Heart right ventricle (tissue), 16 donors: ENCODE data around the gene ADAM12. TPM values are rescaled to one million over a fixed set of nuclear protein-coding genes. Genes with fewer than 3 reads are reported as not detected.
A peak's percentile ranks its signal among the peaks of the same experiment; 100 is the strongest.
"Not testable (repeated sequence)": the region's sequence is repeated elsewhere in the genome, so short reads cannot be mapped to it uniquely, and the experiment has no call there.

ENCODE experiments used
- ATAC-seq, 8 donors: fragments of 200-7000 bp; cut with Tn5 transposase; one replicate each; pipeline ENCODE4 v1.9.1; 2020; ENCODE audit warnings: mild to moderate bottlenecking in 8 of 8, moderate library complexity in 8 of 8, moderate number of reproducible peaks in 1 of 8
- DNase-seq, 2 donors: peaks; one replicate each; pipeline ENCODE4 v3.0.0-alpha.2; 2020
- H3K27ac ChIP-seq, 10 donors: fragments of 200-600 bp; sonication (generic) in 2 of 10; one replicate each; pipeline versions ENCODE4 v1.5.0 to v1.8.0; 2020 to 2022; ENCODE audit warnings: mild to moderate bottlenecking in 3 of 10
- H3K27me3 ChIP-seq, 7 donors: fragments of 200-600 bp; one replicate each; pipeline ENCODE4 v1.8.0; 2021 to 2022; ENCODE audit warnings: mild to moderate bottlenecking in 2 of 7
- H3K36me3 ChIP-seq, 9 donors: fragments of 200-600 bp; sonication (generic) in 1 of 9; one replicate each; pipeline versions ENCODE4 v1.5.0 to v1.8.0; 2020 to 2022; ENCODE audit warnings: mild to moderate bottlenecking in 2 of 9
- H3K4me1 ChIP-seq, 9 donors: fragments of 200-600 bp; sonication (generic) in 1 of 9; one replicate each; pipeline versions ENCODE4 v1.5.0 to v1.8.0; 2020 to 2022; ENCODE audit warnings: mild to moderate bottlenecking in 4 of 9
- H3K4me3 ChIP-seq, 10 donors: fragments of 200-600 bp; sonication (generic) in 2 of 10; one replicate each; pipeline versions ENCODE4 v1.5.0 to v1.8.0; 2020 to 2022; ENCODE audit warnings: mild to moderate bottlenecking in 7 of 10, moderate library complexity in 2 of 10
- H3K9me3 ChIP-seq, 11 donors: fragments of 200-600 bp in 10 of 11; sonication (generic) in 2 of 11; one replicate each; pipeline versions ENCODE4 v1.5.0 to v1.8.0; 2013 to 2022; ENCODE audit warnings: mild to moderate bottlenecking in 2 of 11, control low read depth in 1 of 11, moderate library complexity in 1 of 11
- CTCF ChIP-seq, 9 donors: fragments of 200-600 bp; sonication (generic) in 2 of 9; IDR thresholded peaks; one replicate each; pipeline versions ENCODE4 v1.5.0 to v1.8.0; 2021 to 2022; ENCODE audit warnings: antibody characterized with exemption in 9 of 9, mild to moderate bottlenecking in 5 of 9, moderate library complexity in 1 of 9
- WGBS, 2 donors: extraction: QIAGEN DNeasy Blood & Tissue Kit; methylation state at CpG; one replicate each; pipeline ENCODE4 v1.1.7; 2013; ENCODE audit warnings: inconsistent platforms in 1 of 2; 5-methylcytosine and 5-hydroxymethylcytosine counted together
- intact Hi-C, 10 donors: fragments of 100-400 bp; cut with DNase I; formaldehyde crosslinking; loops; one replicate each; pipeline versions ENCODE4 v1.11.1 to v1.14.2; 2022
- polyA plus RNA-seq, 2 donors: library from polyadenylated mRNA; stranded (reverse); fragments of 200-250 nt; gene quantifications; one replicate each; pipeline ENCODE4 v1.2.3, GENCODE V29; 2013
- total RNA-seq, 10 donors: library from RNA; stranded (reverse); fragmentation: NEBNext Ultra II Directional in 3 of 10; extraction: Animal tissue kit (Norgen Biotek cat#: 25700) in 3 of 10; gene quantifications; one replicate each; pipeline versions ENCODE4 v1.2.1 to v1.2.4, GENCODE V29; 2021 to 2023
- donor health status: Arrhythmogenic right ventricular cardiomyopathy.
- donor health status: ischemic (EF 13 %, LVEDD 7.1; RV severe dilation, severe dysfunction).
- donor health status: healthy with polysubstance abuse.
- donor health status: DM: no; HTN: yes; CAD: no.
- donor health status: DM: no; HTN: no; CAD: no.
- donor health status: ischemic (EF 25% LVEDD 6.9; RV normal size, moderate dysfunction).
- donor health status: ischemic (EF 25% LVEDD 5.7; RV mildly dilated, moderate dysfunction).
- donor health status: healthy.
- donor health status: DM: yes; HTN: yes; CAD: no.
- donor health status: Ischemic cardiomyopathy.
- donor health status: ischemic (EF 35%, LVEDD 5.7; RV mildly dilated, moderate dysfunction).
- donor health status: nonischemic (EF 11% LVEDD 7.7; RV severe dilation, severe dysfunction).
- donor health status: DM: yes; HTN: yes; CAD: no.
- donor health status: PGD.
- donor health status: ischemic (EF 29% LVEDD 5.4; RV normal size, mild dysfunction).
- donor health status: nonischemic (EF 23%, LVEDD 6.1; RV moderate dilation, normal function).

Gene ADAM12
- total and polyA plus RNA-seq, 12 donors, result 0.07 to 6.9 (median 0.47) TPM

DNA sequence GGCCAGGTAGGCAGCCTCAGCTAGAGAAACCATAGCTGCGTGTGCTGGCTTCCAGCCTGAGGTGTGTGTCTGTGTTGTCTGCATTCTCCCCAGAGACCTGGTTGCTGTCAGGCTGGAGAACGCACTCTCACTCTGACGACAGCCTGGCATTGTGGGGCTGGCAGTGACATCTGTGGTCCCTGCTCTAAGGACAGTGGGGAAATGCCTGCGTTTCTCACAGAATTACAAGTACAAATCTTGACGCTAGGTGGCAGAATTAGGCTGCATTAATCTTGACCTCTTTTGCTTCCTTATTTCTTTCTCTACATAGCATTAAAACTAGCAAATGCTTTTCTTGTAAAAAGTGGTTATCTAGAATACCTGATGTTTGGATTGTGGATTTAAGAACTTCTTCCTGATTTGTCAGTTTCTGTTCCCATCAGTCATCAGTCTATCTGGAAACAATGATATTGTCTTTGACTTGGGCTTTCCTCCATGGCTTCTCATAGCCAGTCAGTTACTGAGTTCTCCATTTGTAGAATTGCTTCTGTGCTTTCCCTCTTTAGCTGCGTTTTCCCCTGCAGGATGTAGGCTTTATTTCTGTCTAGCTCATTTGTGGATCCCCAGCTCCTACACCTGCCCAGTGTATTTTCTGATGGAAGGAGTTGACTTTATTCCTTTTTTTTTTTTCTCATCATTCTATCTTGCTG lies 405.9 kb downstream of the ADAM12 start:
- intact Hi-C loops, result loop anchor here (1.0 to 10.0 kb wide), 22 partner anchors 118 to 1875 kb away; partner anchors contain the start of gene ADAM12 (in 4 of the 10)

GRCh38 chr10:125980521-125981035 lies 407.7 kb downstream of the ADAM12 start:
- 73 to 88% methylated on average over 6 of the region's 6 CpGs for WGBS, 2 donors
- no peak for ATAC-seq

More for the DNA sequence above, 405.9 kb downstream of the ADAM12 start:
- Histone ChIP-seq H3K4me3 (no peak overlapping the region), H3K4me1 (peaks cover 0 to 4% (median 0%) of the 10 kb centered on the region in 9 donors), H3K27ac (no peak overlapping the region), H3K9me3 (no peaks in the 10 kb centered on the region), H3K36me3 (no peaks in the 10 kb centered on the region), H3K27me3 (peaks cover 0 to 10% (median 0%) of the 10 kb centered on the region in 7 donors)
- ATAC-seq (peak in 7 of 8 donors; percentile 60 to 81 (median 68)), DNase-seq (peak in 1 of 2 donors; percentile 61)
- 7 to 15% methylated on average over 6 of the region's 6 CpGs for WGBS, 2 donors
- TF ChIP-seq CTCF (IDR thresholded peaks at IDR 0.05), result peak; percentile 31 to 87 (median 69)

GRCh38 chr10:125979976-125980375 lies 408.3 kb downstream of the ADAM12 start:
- Histone ChIP-seq H3K27me3 (peaks cover 0 to 7% (median 0%) of the 10 kb centered on the region in 7 donors), H3K27ac (no peak overlapping the region), H3K36me3 (no peaks in the 10 kb centered on the region), H3K4me3 (no peak overlapping the region), H3K9me3 (peaks cover 0 to 5% (median 0%) of the 10 kb centered on the region in 11 donors), H3K4me1 (peaks cover 0 to 4% (median 0%) of the 10 kb centered on the region in 9 donors)
- intact Hi-C loops, result loop anchor here (2.0 to 10.0 kb wide), 18 partner anchors 115 to 1877 kb away; partner anchors contain the start of gene ADAM12 (in 4 of the 10)
- 85 to 90% methylated on average over 7 of the region's 7 CpGs for WGBS, 2 donors
- ATAC-seq (no peak), DNase-seq (no peak)
- TF ChIP-seq CTCF (IDR thresholded peaks at IDR 0.05), result no peak

More at GRCh38 chr10:125980521-125981035, 407.7 kb downstream of the ADAM12 start:
- H3K27ac ChIP-seq, result no peak overlapping the region
- H3K27me3 ChIP-seq, result peaks cover 0 to 8% (median 0%) of the 10 kb centered on the region in 7 donors
- peaks cover 0 to 4% (median 0%) of the 10 kb centered on the region in 9 donors for H3K4me1 ChIP-seq
- DNase-seq, result no peak
- no peaks in the 10 kb centered on the region for H3K9me3 ChIP-seq
- TF ChIP-seq CTCF (IDR thresholded peaks at IDR 0.05), result no peak
- intact Hi-C loops, result loop anchor here (2.0 to 10.0 kb wide), 17 partner anchors 116 to 1877 kb away; partner anchors contain the start of gene ADAM12 (in 4 of the 10)
- no peaks in the 10 kb centered on the region for H3K36me3 ChIP-seq
- no peak overlapping the region for H3K4me3 ChIP-seq

DNA sequence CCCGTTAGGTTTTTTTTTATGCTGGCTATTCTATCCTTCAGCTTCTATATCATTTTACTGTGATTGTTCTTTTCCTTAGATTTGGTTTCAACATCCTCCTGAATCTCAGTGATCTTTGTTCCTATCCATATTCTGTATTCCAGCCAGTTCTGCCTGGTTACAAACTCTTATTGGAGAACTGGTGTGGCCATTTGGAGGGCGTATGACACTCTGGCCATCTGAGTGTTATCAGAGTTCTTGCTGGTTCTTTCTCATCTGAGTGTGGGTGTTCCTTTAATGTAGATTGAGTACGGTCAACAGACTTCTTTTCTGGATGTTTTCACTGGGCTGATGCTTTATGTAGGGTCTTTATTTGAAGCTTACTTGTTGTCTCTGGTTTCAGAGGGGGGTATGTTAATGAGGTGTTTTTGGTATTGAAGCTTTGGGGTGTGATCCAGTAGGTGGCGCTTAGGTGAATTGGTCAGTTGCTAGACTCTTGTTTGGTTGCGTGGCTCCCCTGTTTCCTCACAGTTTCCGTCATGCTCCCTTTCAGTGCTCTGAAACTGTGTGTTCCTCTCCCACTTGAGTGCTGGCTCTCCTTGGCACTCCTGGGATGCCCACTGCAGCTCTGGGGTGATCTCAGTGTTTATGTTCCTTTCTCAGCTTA lies 411.2 kb downstream of the ADAM12 start:
- no peak for TF ChIP-seq CTCF (IDR thresholded peaks at IDR 0.05)
- intact Hi-C loops, result loop anchor here in 2 of 10 donors (2.0 to 5.0 kb wide), 2 partner anchors 520 to 528 kb away; no protein-coding TSS in a partner anchor
- no peak overlapping the region for H3K27ac ChIP-seq
- no peaks in the 10 kb centered on the region for H3K36me3 ChIP-seq
- ATAC-seq, result no peak
- 81 to 89% methylated on average over 6 of the region's 6 CpGs for WGBS, 2 donors
- peaks cover 0 to 7% (median 0%) of the 10 kb centered on the region in 11 donors for H3K9me3 ChIP-seq
- H3K4me1 ChIP-seq, result peaks cover 0 to under 1% (median 0%) of the 10 kb centered on the region in 9 donors
- no peak overlapping the region for H3K4me3 ChIP-seq
- no peak for DNase-seq
- H3K27me3 ChIP-seq, result peaks cover 0 to 7% (median 0%) of the 10 kb centered on the region in 7 donors

GRCh38 chr10:125970077-125970630 lies 418.1 kb downstream of the ADAM12 start:
- DNase-seq, intact Hi-C loops: not testable (repeated sequence)

More at GRCh38 chr10:125970077-125970630, 418.1 kb downstream of the ADAM12 start:
- not testable (repeated sequence) for H3K9me3 ChIP-seq, H3K27me3 ChIP-seq, H3K36me3 ChIP-seq, ATAC-seq, H3K27ac ChIP-seq, H3K4me1 ChIP-seq, H3K4me3 ChIP-seq
- WGBS, 2 donors, result 90 to 95% methylated on average over 32 of the region's 36 CpGs
